Fibroblast of skin of right quadriceps (primary cell): ENCODE data around the gene SRCAP.
A peak's percentile ranks its signal among the peaks of the same experiment; 100 is the strongest.

Experiments used
- DNase-seq: peaks from one replicate; pipeline ENCODE4 v3.0.0-alpha.2; 2013

The SRCAP gene

GRCh38 chr16:30737794-30738648 lies 39.0 kb downstream of the SRCAP start:
- DNase-seq, result no peak

GRCh38 chr16:30738984-30739951 lies 40.3 kb downstream of the SRCAP start:
- DNase-seq, result no peak

GRCh38 chr16:30740364-30741251 lies 41.6 kb downstream of the SRCAP start:
- peak; percentile 35 for DNase-seq

GRCh38 chr16:30741461-30741914 lies 42.5 kb downstream of the SRCAP start:
- DNase-seq, result peak; percentile 80

- no peak for DNase-seq
Observed at GRCh38 chr16:30743716-30744115, 44.7 kb downstream of the SRCAP start.

DNA sequence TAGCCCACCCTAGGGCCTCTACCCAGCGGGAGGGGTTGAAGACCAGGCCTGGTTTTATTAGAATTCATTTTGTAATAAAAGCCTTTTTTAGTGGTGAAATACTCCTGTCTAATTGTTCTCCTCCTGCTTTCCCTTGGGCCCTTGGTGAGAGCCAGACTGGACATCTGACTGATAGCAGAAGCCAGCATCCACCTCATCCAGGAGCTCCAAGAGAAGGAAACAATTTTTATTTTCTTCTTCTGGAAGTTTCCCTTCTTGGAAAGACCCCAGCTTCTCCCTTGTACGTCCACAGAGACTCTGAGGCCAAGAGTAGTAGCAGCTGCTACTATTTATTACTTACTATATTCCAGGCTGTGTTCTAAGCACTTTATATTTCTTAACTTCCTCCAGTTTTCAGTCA lies 45.2 kb downstream of the SRCAP start:
- no peak for DNase-seq

GRCh38 chr16:30745082-30745481 lies 46.1 kb downstream of the SRCAP start:
- no peak for DNase-seq

GRCh38 chr16:30746638-30747175 lies 47.7 kb downstream of the SRCAP start:
- DNase-seq, result no peak

DNA sequence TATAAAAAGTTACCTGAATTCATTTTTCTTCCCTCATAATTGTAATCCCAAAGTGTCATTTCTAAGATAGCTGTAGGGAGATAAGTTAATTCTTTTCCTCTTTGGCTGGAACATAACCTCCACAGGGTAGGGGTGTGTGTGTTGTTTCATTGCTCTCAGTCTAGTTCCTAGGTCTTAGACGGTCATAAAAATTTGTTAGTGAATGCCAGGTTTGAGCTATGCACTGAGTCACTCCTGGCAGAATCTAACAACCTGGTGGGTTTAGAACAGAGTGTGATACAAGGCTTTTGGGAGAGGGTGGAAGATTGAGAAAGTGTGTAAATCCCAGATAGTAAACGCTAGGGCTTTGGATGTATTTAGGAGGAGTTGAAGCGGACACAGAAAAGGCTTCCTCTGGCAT lies 48.4 kb downstream of the SRCAP start:
- DNase-seq, result peak; percentile 39

- DNase-seq, result peak; percentile 98
Observed at GRCh38 chr16:30747799-30748633, 49.0 kb downstream of the SRCAP start, which contains the start of gene PHKG2. TSS of gene PHKG2 (plus strand) at chr16:30748425. CDS start at chr16:30748821, 396 bp downstream.

- peak; percentile 19 for DNase-seq
Observed at GRCh38 chr16:30748634-30749445, 49.9 kb downstream of the SRCAP start.

- no peak for DNase-seq
Observed at GRCh38 chr16:30750201-30750600, 51.2 kb downstream of the SRCAP start.

DNA sequence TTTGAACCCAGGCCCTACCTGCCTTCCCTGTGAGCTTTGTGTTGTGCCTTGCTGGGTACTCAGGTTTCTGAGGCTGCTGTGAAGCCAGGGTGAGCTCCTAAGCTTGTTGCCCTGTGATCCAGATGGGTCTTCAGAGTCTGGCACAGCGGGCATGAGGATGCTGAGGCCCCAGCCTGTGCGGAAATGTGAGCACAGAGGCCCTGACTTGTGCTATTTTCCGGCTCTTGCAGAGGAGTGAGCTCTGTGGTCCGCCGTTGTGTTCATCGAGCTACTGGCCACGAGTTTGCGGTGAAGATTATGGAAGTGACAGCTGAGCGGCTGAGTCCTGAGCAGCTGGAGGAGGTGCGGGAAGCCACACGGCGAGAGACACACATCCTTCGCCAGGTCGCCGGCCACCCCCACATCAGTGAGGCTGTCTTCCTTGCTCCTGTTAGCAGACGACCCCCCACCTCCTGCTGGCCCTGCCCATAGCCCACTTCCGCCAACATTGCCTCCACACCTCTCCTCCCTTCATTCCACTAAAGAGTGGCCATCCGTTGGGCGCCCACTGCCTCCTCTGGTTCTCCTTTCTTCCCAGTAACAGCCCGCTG lies 52.0 kb downstream of the SRCAP start:
- no peak for DNase-seq

DNA sequence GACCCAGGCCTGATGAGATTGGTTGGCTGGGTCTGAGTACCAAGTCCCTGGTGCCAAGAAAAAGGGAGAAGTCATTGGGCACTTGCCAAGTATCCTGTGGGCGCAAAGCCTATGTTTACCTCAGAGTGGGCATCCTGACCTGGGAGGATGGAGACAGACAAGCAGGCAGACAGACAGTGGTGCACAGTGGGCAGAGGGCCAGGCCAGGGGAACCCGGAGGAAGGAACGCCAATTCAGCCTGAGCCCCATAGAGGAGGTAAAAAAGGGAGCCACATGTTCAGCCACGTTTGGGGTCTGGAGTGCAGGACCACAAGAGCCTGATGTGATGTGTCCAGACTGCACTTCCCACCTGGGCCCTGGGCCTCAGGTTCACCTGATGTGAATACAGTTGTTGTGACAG lies 54.6 kb downstream of the SRCAP start:
- no peak for DNase-seq

GRCh38 chr16:30755955-30756780 lies 57.2 kb downstream of the SRCAP start:
- DNase-seq, result no peak

DNA sequence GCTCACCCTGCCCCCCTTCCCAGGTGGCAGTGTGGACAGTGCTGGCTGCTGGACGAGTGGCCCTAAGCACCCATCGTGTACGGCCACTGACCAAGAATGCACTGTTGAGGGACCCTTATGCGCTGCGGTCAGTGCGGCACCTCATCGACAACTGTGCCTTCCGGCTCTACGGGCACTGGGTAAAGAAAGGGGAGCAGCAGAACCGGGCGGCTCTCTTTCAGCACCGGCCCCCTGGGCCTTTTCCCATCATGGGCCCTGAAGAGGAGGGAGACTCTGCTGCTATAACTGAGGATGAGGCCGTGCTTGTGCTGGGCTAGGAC lies 57.8 kb downstream of the SRCAP start:
- DNase-seq, result no peak

- DNase-seq, result no peak
Observed at GRCh38 chr16:30757316-30757715, 58.3 kb downstream of the SRCAP start.

DNA sequence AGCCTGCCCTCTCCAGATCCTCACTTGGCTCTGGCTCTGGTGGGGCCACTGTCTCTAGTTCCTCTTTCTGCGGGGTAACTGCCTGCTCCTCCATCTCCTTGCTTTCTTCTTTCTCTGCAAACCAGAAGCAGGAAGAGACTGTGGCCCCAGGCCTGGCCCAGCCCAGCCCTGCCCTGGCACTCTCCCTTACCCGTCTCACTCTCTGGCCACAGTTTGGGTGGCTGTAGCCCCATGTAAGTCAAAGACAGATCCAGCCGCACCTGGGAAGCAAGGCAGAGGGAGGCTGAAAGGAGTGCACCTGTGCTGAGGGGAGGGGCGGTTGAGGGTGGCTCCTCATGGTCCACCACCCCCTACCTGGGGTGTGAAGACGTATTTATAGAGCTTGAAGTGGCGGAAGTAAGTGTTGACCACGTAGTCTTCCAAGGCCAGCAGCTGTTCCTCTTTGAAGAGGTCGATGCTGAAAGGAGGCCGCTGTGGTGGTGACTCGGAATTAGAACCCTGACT lies 60.1 kb downstream of the SRCAP start:
- no peak for DNase-seq

- no peak for DNase-seq
Observed at GRCh38 chr16:30760001-30760559, 61.1 kb downstream of the SRCAP start.
